C4-2B (cell line): ENCODE measurements around the gene FCRL1.

ENCODE experiments used
- H3K27ac ChIP-seq: fragments of 450-650 bp; 2 replicates; pipeline ENCODE4 v1.5.1; 2017
- CTCF ChIP-seq: fragments of 450-650 bp; conservative IDR thresholded peaks from 2 replicates; pipeline ENCODE4 v1.5.1; 2017; ENCODE audit warnings: mild to moderate bottlenecking
- ZFX ChIP-seq: fragments of 450-650 bp; IDR thresholded peaks from 2 replicates; pipeline ENCODE4 v1.6.1; 2017

The FCRL1 gene

GRCh38 chr1:157803851-157804250, 16.1 kb downstream of the FCRL1 start:
- TF ChIP-seq ZFX: no peak
- no peak for TF ChIP-seq CTCF
- H3K27ac ChIP-seq: no peak overlapping the region

- H3K27ac ChIP-seq: no peak overlapping the region
- TF ChIP-seq CTCF: no peak
- TF ChIP-seq ZFX: no peak
Observed at GRCh38 chr1:157799996-157800395, 19.9 kb downstream of the FCRL1 start.

GRCh38 chr1:157798211-157798610, 21.7 kb downstream of the FCRL1 start:
- H3K27ac ChIP-seq: no peak overlapping the region
- no peak for TF ChIP-seq CTCF
- TF ChIP-seq ZFX: no peak

GRCh38 chr1:157785248-157785647, 34.7 kb downstream of the FCRL1 start:
- TF ChIP-seq CTCF (no peak), ZFX (no peak)
- H3K27ac ChIP-seq: no peak overlapping the region

- no peak for TF ChIP-seq ZFX
- H3K27ac ChIP-seq: no peak overlapping the region
Observed at GRCh38 chr1:157784801-157785200, 35.1 kb downstream of the FCRL1 start.

- no peak overlapping the region for H3K27ac ChIP-seq
- TF ChIP-seq CTCF (no peak), ZFX (no peak)
Observed at GRCh38 chr1:157782931-157783330, 37.0 kb downstream of the FCRL1 start.

- no peak overlapping the region for H3K27ac ChIP-seq
- no peak for TF ChIP-seq ZFX
- TF ChIP-seq CTCF: no peak
Observed at GRCh38 chr1:157781048-157781447, 38.9 kb downstream of the FCRL1 start.

GRCh38 chr1:157776971-157777391, 42.9 kb downstream of the FCRL1 start, which contains the start of gene FCRL2:
Gene FCRL2 (minus strand): TSS chr1:157777132. CDS start chr1:157777073, 59 bp downstream.
- no peak within 1 kb of the TSS for H3K27ac ChIP-seq
- no peak for TF ChIP-seq ZFX
- TF ChIP-seq CTCF: no peak
